ENCODE measurements around the gene NKAIN2.
A peak's percentile ranks its signal among the peaks of the same experiment; 100 is the strongest.

The NKAIN2 gene

DNA sequence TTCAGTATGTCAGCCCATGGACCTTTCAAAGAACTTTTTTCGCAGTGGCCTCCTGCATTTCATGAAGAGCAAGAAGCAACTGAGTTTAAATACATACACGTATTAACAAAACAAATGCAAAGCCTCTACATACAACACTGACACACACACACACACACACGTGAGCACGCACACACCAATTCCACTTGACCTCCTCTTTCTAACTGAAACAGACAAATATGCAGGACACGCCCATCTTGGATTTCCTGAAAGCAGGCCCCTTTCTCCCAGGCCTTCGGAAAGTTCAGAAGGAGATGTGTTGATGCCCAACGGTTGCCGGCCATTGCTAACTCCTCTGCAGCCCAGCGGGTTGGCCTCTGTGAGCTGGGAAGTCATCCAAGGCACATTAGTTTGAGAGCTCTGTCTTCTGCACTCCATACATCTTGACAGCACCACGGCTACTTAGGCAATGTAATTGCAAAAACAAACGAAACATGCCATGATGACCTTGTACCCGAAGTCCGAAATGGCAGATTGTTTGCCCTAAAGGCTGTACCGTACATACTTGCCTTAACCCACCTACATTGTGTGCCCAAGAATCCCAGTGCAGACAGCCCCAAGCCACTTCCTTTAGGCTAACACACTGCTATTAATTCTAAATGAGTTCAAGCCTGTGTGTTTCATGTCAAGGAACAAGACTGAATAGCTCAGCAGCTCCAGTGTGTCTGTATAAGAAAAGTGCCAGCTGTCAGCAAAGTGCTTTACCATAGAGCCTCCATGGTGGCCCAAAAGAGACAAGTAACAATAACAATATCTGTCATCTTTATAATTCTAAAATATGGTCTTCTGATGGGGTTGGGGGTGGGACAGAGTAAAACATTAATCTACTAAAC lies 1019.8 kb downstream of the NKAIN2 start:
- DNase-seq (ENCODE audit: low read depth, low spot score): peak; percentile 15
- in situ Hi-C loops (cut with HindIII; ENCODE audit: low sequenced_read_pairs): no loop called here
- TF ChIP-seq, protein P1, sequence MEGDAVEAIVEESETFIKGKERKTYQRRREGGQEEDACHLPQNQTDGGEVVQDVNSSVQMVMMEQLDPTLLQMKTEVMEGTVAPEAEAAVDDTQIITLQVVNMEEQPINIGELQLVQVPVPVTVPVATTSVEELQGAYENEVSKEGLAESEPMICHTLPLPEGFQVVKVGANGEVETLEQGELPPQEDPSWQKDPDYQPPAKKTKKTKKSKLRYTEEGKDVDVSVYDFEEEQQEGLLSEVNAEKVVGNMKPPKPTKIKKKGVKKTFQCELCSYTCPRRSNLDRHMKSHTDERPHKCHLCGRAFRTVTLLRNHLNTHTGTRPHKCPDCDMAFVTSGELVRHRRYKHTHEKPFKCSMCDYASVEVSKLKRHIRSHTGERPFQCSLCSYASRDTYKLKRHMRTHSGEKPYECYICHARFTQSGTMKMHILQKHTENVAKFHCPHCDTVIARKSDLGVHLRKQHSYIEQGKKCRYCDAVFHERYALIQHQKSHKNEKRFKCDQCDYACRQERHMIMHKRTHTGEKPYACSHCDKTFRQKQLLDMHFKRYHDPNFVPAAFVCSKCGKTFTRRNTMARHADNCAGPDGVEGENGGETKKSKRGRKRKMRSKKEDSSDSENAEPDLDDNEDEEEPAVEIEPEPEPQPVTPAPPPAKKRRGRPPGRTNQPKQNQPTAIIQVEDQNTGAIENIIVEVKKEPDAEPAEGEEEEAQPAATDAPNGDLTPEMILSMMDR (IDR thresholded peaks at IDR 0.05; ENCODE audit: low read depth, low read length): no peak

DNA sequence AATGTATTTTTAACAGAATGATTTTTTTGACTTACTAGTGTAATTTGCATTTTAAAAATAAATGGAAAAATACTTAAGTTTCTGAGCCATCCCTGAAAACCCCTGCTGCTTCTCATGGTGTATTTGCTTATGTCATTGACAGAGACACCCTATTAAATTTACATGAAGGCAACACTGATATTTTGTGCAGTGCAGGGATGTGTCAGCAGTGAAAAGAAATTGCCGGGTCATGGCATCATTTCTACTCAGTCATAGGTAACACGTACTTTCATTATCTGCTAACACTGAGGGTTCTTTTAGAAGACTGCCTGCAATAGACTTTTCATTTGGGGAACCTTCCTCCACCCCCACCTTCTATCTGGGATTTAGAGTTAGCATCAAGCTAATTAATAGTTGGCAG lies 1021.9 kb downstream of the NKAIN2 start:
- H3K4me3 ChIP-seq (ENCODE audit: low read depth, low read length): no peak overlapping the region
- TF ChIP-seq, protein P1 (IDR thresholded peaks at IDR 0.05; ENCODE audit: low read depth, low read length): no peak
- no peak for DNase-seq (ENCODE audit: low read depth, low spot score)
- in situ Hi-C loops (cut with HindIII; ENCODE audit: low sequenced_read_pairs): no loop called here

More for the DNA sequence above, 1019.8 kb downstream of the NKAIN2 start:
- no peak overlapping the region for H3K4me3 ChIP-seq (ENCODE audit: low read depth, low read length)

DNA sequence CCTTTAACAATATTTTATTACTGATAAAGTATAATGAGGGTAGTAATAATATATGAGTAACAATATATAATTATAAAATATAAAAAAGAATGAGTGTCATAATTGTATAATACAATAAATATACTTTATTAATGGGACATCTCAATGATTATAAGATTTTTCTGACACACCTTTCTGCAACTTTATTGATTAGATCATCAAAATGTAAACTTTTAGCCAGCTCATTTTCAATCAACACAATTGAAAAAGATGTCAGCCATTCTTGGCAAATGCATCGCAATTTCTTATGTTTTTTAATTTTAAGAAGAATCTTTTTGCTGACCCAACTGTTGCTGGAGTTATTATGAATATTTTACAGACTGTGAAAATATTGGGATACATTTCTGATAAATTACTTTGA lies 1026.2 kb downstream of the NKAIN2 start:
- no peak for DNase-seq (ENCODE audit: low read depth, low spot score)
- TF ChIP-seq, protein P1 (IDR thresholded peaks at IDR 0.05; ENCODE audit: low read depth, low read length): no peak
- in situ Hi-C loops (cut with HindIII; ENCODE audit: low sequenced_read_pairs): no loop called here
- no peak overlapping the region for H3K4me3 ChIP-seq (ENCODE audit: low read depth, low read length)

DNA sequence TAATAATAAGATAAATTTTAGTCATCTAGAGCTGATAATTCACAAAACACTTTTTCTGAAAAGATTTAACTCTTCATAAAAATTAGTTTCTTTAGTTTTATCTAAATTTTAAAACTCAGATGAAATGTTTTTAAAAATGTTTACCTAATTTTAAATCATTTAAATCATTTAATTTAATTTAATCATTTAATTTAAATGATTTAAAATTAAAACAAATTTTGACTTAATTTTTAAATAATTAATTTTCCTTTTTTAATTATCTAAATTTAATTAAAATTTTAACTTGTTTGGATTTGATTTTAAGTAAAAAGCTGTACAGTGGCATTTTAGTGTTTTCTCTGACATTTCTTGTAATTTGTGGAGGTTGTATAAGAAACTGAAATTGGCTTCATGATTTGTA lies 1026.8 kb downstream of the NKAIN2 start:
- in situ Hi-C loops (cut with HindIII; ENCODE audit: low sequenced_read_pairs): no loop called here
- no peak for DNase-seq (ENCODE audit: low read depth, low spot score)
- no peak overlapping the region for H3K4me3 ChIP-seq (ENCODE audit: low read depth, low read length)
- TF ChIP-seq, protein P1 (IDR thresholded peaks at IDR 0.05; ENCODE audit: low read depth, low read length): no peak

DNA sequence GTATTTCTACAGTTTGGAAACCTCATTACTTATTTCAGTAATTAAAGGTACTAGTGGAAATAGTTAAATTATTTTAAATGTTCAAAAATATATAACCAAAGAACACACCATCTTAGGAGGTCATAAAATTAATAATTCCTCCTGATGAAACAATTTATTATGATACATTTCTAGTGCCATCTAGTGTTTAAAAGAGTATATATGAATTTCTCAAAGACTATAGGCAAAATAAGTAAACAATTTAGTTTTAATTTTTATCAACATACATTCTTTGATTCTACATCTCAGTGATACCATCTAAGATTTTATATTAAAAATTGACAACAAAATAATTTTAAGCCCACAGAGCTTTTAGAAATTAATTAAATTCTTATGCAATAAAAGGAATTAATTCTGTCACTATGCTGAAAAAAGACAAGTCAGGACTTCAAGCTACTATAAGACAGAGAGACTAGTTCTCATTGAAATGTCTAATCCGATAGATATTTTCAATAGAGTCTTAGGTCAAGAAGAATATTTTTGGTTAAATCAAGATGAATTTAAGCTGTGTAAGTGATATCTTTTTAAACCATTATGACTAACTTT lies 1050.8 kb downstream of the NKAIN2 start:
- TF ChIP-seq, protein P1 (IDR thresholded peaks at IDR 0.05; ENCODE audit: low read depth, low read length): peak; percentile 11
- no peak overlapping the region for H3K4me3 ChIP-seq (ENCODE audit: low read depth, low read length)
- DNase-seq (ENCODE audit: low read depth, low spot score): peak; percentile 8
- in situ Hi-C loops (cut with HindIII; ENCODE audit: low sequenced_read_pairs): no loop called here

DNA sequence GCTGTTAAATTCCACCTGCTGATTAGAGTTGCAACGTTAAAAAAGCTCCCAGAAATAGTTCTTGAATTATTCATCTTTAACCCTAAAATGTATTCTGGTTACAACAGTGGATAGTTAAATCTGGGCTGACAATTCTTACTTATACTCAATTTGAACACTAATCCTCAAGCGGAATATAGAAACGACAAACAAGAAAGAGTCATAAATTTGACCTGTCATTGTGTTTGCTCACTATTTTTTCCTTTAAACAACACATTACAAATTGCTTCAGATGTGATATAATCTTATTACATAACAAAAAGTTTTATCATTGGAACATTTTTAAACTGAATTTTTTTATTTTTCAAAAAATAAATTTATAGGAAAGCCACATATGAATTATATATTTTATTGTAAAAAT lies 1054.1 kb downstream of the NKAIN2 start:
- in situ Hi-C loops (cut with HindIII; ENCODE audit: low sequenced_read_pairs): no loop called here
- DNase-seq (ENCODE audit: low read depth, low spot score): no peak

More for the DNA sequence above, 1054.1 kb downstream of the NKAIN2 start:
- no peak overlapping the region for H3K4me3 ChIP-seq (ENCODE audit: low read depth, low read length)
- TF ChIP-seq, protein P1 (IDR thresholded peaks at IDR 0.05; ENCODE audit: low read depth, low read length): no peak
